Measurements from ENCODE around the gene GTF3C2.
"Not testable (repeated sequence)": the region's sequence is repeated elsewhere in the genome, so short reads cannot be mapped to it uniquely, and the experiment has no call there.

The GTF3C2 gene

GRCh38 chr2:27320958-27321543 is 35.5 kb downstream of the GTF3C2 start:
- H3K27ac Mint-ChIP-seq: no peak overlapping the region
- CTCF ChIA-PET: interaction anchor here (1.4 kb wide), 1 partner anchor 109 kb away, joined by 4 read pairs; no protein-coding TSS in a partner anchor
- H3K36me3 Mint-ChIP-seq: peaks cover 6% of the 10 kb centered on the region
- no peaks in the 10 kb centered on the region for H3K9me3 Mint-ChIP-seq
- H3K4me1 Mint-ChIP-seq: peaks cover 23% of the 10 kb centered on the region
- no peak for DNase-seq
- no peaks in the 10 kb centered on the region for H3K27me3 Mint-ChIP-seq
- no peak overlapping the region for H3K4me3 Mint-ChIP-seq

GRCh38 chr2:27319839-27320238 is 36.7 kb downstream of the GTF3C2 start:
- CTCF ChIA-PET: interaction anchor here (0.7 to 1.4 kb wide), 3 partner anchors 32 to 365 kb away, joined by 3 to 4 read pairs (median 4); no protein-coding TSS in a partner anchor
- not testable (repeated sequence) for H3K27me3 Mint-ChIP-seq

GRCh38 chr2:27316655-27317412 is 39.7 kb downstream of the GTF3C2 start:
- DNase-seq: no peak
- H3K4me1 Mint-ChIP-seq: peaks cover 6% of the 10 kb centered on the region
- CTCF ChIA-PET: no interaction called here
- no peaks in the 10 kb centered on the region for H3K27me3 Mint-ChIP-seq
- H3K4me3 Mint-ChIP-seq: no peak overlapping the region
- H3K27ac Mint-ChIP-seq: no peak overlapping the region
- H3K9me3 Mint-ChIP-seq: no peaks in the 10 kb centered on the region
- peaks cover 2% of the 10 kb centered on the region for H3K36me3 Mint-ChIP-seq

More at GRCh38 chr2:27319839-27320238, 36.7 kb downstream of the GTF3C2 start:
- not testable (repeated sequence) for DNase-seq, H3K9me3 Mint-ChIP-seq, H3K4me3 Mint-ChIP-seq, H3K27ac Mint-ChIP-seq, H3K36me3 Mint-ChIP-seq
- peaks cover 23% of the 10 kb centered on the region for H3K4me1 Mint-ChIP-seq

DNA sequence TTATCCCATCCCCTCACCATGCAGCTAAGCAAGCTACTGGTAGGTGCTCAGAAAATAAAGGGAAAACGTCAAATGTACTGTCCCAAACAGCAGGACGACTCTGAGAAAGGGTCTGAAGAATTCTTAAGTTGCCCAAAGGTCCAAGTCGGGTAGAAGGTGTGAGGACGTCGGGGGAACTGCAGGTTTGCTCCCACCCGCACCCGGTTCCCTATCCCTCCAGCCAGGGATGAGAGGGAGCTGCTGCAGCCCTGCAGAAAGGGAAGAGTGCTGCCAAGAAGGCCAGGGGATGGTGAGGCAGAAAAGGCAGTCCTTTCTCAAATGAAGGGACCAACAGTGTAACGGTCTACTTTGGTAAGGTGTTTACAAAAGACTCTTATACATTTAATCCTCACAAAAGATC is 41.4 kb downstream of the GTF3C2 start:
- peaks cover 2% of the 10 kb centered on the region for H3K36me3 Mint-ChIP-seq
- CTCF ChIA-PET: interaction anchor here (1.4 kb wide), 1 partner anchor 12 kb away, joined by 3 read pairs; no protein-coding TSS in a partner anchor
- H3K4me3 Mint-ChIP-seq: no peak overlapping the region
- H3K27me3 Mint-ChIP-seq: no peaks in the 10 kb centered on the region
- no peak for DNase-seq
- H3K9me3 Mint-ChIP-seq: no peaks in the 10 kb centered on the region
- no peak overlapping the region for H3K27ac Mint-ChIP-seq
- H3K4me1 Mint-ChIP-seq: no peaks in the 10 kb centered on the region

DNA sequence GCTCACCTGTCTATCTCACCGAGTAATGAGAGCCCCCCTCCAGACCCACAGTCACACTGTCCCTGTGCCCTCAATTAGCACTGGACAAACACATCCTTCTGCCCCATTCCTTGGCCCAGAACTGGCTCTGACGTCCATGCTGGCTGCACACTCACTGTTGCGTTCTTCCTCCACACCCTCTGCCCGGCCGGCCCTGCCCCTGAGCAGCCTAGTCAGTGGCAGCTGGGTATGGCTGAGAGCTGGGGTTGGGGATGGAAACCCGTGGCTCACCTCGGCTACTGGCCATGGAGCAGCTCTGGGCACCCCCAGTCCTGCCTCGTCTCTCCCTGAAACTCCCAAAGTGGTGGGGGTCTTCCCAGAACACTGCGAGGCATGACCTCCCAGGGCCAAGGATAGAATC is 41.9 kb downstream of the GTF3C2 start:
- CTCF ChIA-PET: interaction anchor here (1.4 kb wide), 1 partner anchor 11 kb away, joined by 3 read pairs; no protein-coding TSS in a partner anchor
- no peaks in the 10 kb centered on the region for H3K27me3 Mint-ChIP-seq
- no peak overlapping the region for H3K27ac Mint-ChIP-seq
- H3K4me1 Mint-ChIP-seq: no peaks in the 10 kb centered on the region
- no peak for DNase-seq
- peaks cover 3% of the 10 kb centered on the region for H3K36me3 Mint-ChIP-seq
- no peaks in the 10 kb centered on the region for H3K9me3 Mint-ChIP-seq
- no peak overlapping the region for H3K4me3 Mint-ChIP-seq

GRCh38 chr2:27313882-27314645 is 42.5 kb downstream of the GTF3C2 start:
- CTCF ChIA-PET: interaction anchor here (0.7 to 1.4 kb wide), 2 partner anchors 11 to 23 kb away, joined by 3 to 4 read pairs; no protein-coding TSS in a partner anchor
- Mint-ChIP-seq H3K27ac (no peak overlapping the region), H3K4me3 (no peak overlapping the region), H3K27me3 (no peaks in the 10 kb centered on the region), H3K9me3 (no peaks in the 10 kb centered on the region), H3K4me1 (no peaks in the 10 kb centered on the region), H3K36me3 (peaks cover 8% of the 10 kb centered on the region)
- DNase-seq: no peak

DNA sequence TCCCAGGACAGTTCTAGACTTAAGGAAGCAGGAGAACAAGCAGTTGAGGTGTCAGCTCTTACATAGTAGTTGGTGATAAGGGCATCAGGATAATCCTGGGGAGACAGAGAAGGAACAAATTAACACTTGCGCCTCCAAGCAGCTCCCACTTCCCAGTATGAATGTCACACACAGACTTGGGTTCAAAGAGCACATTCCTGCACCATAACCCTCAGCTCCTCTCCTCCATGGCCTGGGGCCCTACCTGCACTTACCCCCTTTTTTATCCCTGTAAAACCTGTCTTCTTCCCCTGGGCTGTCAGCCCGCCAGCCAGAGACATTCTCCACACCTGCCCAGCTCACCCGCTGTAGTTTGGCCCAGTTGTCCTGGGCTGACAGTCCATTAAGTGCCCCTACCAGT is 44.4 kb downstream of the GTF3C2 start:
- Mint-ChIP-seq H3K4me3 (no peak overlapping the region), H3K27me3 (peaks cover 16% of the 10 kb centered on the region), H3K9me3 (no peaks in the 10 kb centered on the region), H3K4me1 (no peaks in the 10 kb centered on the region), H3K27ac (no peak overlapping the region), H3K36me3 (peaks cover 10% of the 10 kb centered on the region)
- CTCF ChIA-PET: interaction anchor here (0.7 to 1.5 kb wide), 4 partner anchors 9 to 63 kb away, joined by 3 to 5 read pairs (median 4); no protein-coding TSS in a partner anchor
- no peak for DNase-seq

- Mint-ChIP-seq H3K4me3 (no peak overlapping the region), H3K4me1 (peaks cover 5% of the 10 kb centered on the region), H3K9me3 (no peaks in the 10 kb centered on the region), H3K36me3 (peaks cover 10% of the 10 kb centered on the region), H3K27me3 (peaks cover 41% of the 10 kb centered on the region), H3K27ac (no peak overlapping the region)
- no peak for DNase-seq
- CTCF ChIA-PET: no interaction called here
Measured at GRCh38 chr2:27309651-27310050, 46.9 kb downstream of the GTF3C2 start.

DNA sequence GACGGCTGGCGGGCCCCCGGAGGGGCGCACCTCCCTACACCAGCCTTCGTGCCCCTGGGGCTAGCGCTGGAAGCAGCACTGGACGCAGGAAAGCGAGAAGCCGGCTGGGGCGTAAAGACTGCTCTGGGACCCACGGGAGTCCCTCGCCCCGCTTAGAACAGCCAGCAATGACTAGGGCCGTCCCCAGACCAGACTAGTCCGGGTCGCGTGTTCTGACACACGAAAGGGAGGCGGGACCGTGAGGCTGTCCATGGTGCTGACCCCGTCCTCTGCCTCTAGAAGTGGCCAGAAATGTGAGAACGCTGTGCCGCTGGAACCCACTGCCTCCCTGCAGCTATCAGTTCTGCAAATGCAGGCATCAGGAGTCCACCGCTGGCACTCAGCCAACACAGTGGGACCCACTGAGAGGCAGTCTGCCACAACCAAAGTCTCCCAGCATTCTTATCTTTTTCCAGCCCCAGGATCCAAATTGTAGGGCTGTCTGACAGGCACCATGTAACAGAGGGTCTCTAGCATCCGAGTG is 48.1 kb downstream of the GTF3C2 start, which contains the start of gene UCN:
Gene UCN (minus strand): TSS at position 87 of the 523 bp plus-strand sequence. CDS start 550 bp downstream, outside the sequence.
- Mint-ChIP-seq H3K27me3 (peaks cover 46% of the 10 kb centered on the region), H3K27ac (no peak within 1 kb of the TSS), H3K36me3 (peaks cover 10% of the 10 kb centered on the region), H3K4me3 (no peak within 1 kb of the TSS), H3K4me1 (peaks cover 5% of the 10 kb centered on the region), H3K9me3 (no peaks in the 10 kb centered on the region)
- CTCF ChIA-PET: no interaction called here
- peak; percentile 28 for DNase-seq

DNA sequence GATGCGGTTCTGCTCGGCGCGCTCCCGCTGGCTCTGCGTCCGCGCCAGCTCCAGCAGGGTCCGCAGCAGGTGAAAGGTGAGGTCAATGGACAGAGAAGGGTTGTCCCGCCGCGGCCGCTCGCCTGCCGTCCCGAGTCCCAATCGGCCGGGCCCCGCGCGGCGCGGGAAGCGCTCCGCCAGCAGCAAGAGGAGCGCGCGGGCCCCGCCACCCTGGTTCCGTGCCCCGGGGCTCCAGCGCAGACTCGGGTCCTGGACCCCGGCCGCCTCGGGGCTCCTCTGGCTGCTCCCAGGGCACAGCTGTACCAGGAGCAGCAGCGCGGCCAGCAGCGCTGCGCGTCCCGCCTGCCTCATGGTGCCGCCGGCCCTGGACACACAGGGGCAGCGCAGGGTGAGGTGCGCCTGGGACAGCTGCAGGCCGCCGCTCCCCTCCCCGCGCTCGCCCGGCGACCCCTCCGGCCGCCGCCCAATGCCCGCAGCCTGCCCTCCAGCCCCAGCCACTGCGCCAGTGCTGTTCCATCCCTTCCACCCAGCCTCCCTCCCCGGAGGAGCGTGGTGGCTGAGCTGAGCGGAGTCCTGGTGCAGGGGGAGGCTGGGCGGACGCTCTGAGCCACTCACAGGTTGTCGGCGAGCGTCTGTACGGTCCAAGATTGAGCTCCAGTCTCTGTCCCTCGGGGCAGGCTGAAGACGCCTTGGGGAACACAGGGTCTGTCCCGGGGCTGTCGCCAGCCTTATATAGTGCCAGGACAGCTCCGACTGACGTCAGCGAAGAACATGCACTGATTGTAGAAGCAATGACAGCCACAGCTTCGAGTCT is 48.8 kb downstream of the GTF3C2 start:
- Mint-ChIP-seq H3K27ac (no peak overlapping the region), H3K4me1 (peaks cover 8% of the 10 kb centered on the region), H3K9me3 (no peaks in the 10 kb centered on the region), H3K4me3 (no peak overlapping the region), H3K36me3 (peaks cover 10% of the 10 kb centered on the region), H3K27me3 (peaks cover 46% of the 10 kb centered on the region)
- DNase-seq: no peak
- CTCF ChIA-PET: no interaction called here

DNA sequence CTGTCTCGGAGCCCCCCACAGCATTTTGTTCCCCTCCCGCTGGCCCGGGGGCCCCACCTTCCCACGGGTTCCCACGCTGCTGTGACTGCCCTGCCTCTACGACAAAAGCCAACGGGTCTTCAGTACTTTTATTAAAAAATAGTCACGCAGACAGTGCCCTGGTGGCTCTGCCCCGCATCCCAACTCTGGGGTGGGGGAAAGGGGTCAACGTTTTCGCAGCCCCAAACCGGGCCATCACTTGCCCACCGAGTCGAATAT is 49.3 kb downstream of the GTF3C2 start:
- H3K36me3 Mint-ChIP-seq: peaks cover 8% of the 10 kb centered on the region
- peaks cover 46% of the 10 kb centered on the region for H3K27me3 Mint-ChIP-seq
- H3K9me3 Mint-ChIP-seq: no peaks in the 10 kb centered on the region
- H3K27ac Mint-ChIP-seq: no peak overlapping the region
- no peak overlapping the region for H3K4me3 Mint-ChIP-seq
- peaks cover 9% of the 10 kb centered on the region for H3K4me1 Mint-ChIP-seq
- CTCF ChIA-PET: no interaction called here
- DNase-seq: no peak

DNA sequence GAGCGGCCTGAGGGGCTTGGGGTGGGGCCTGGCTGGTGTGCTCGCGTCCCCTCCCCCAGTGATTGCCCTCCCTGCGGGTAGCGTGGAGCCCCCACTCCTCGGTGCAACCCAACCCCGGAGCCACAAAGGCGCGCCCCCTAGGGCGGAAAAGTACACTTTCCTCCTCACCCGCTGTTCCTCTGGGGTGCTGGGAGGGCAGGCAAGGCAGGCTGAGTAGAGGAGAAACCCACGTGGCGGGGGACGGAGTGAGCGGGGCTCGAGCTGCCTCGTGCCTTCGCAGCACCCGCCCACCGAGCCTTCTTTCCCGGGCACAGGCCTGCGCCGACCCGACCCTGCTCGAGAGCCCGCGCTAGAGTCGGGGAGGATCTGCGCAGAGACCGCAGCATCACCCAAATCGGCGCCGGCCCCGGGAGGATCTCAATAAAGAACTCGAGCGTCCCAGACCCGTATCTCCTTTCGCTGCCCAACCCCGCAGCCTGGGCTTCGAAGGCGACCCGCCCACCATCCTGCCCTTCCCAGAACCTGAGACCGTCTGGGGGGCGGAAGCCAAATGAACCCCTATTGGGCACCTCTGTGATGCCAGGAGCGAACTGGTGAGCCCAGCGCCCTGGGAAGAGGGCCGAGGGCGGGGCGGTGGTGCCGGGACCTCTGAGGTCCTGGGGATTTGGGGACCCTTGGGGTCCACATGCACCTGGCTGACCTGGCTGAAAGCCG is 49.8 kb downstream of the GTF3C2 start:
- Mint-ChIP-seq H3K36me3 (peaks cover 8% of the 10 kb centered on the region), H3K9me3 (no peaks in the 10 kb centered on the region), H3K4me1 (peaks cover 9% of the 10 kb centered on the region), H3K27ac (no peak overlapping the region), H3K27me3 (peaks cover 46% of the 10 kb centered on the region), H3K4me3 (peak overlapping the region; percentile 31)
- CTCF ChIA-PET: no interaction called here
- DNase-seq: peak; percentile 56

DNA sequence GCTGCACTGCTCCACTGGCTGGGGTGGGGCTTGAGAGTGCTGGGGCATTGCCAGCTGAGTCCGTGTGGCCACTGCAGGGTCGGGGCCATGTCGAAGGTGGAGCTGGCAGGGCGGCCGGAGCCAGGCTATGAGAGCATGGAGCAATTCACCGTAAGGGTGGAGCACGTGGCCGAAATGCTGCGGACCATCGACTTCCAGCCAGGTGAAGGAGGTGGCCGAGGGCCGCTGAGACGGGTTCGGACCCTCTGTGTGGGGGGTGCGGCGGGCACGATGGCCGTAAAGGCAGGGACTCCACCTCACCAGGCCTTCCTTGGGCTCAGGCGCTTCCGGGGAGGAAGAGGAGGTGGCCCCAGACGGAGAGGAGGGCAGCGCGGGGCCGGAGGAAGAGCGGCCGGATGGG is 50.4 kb downstream of the GTF3C2 start:
- Mint-ChIP-seq H3K36me3 (peaks cover 8% of the 10 kb centered on the region), H3K4me1 (peaks cover 9% of the 10 kb centered on the region), H3K27me3 (peaks cover 49% of the 10 kb centered on the region), H3K4me3 (no peak overlapping the region), H3K27ac (no peak overlapping the region), H3K9me3 (no peaks in the 10 kb centered on the region)
- DNase-seq: no peak
- CTCF ChIA-PET: no interaction called here
